Astrocyte (in vitro differentiated cells and primary cell): ENCODE results near the gene SCUBE1. TPM values are rescaled to one million over a fixed set of nuclear protein-coding genes. Genes with fewer than 3 reads are reported as not detected.

Source experiments
- DNase-seq: peaks from one replicate; pipeline ENCODE4 v3.0.0-alpha.2; 2010; ENCODE audit warnings: low read depth
- FAIRE-seq: peaks from 2 replicates; lab custom pipeline; 2011; peaks lifted over from hg19 to GRCh38; lab: Jason Lieb, UNC
- H2AFZ ChIP-seq: 2 replicates; pipeline ENCODE4 v1.6.0; 2012; ENCODE audit warnings: low read depth, low read length, inconsistent platforms
- H3K27ac ChIP-seq: 2 replicates; pipeline ENCODE4 v1.5.1; 2011; ENCODE audit warnings: low read depth, low read length, inconsistent platforms
- H3K27me3 ChIP-seq: 2 replicates; pipeline ENCODE4 v1.6.0; 2011; ENCODE audit warnings: low read length, inconsistent platforms; ENCODE audit not compliant: insufficient read depth
- H3K36me3 ChIP-seq: 2 replicates; pipeline ENCODE4 v1.5.1; 2011; ENCODE audit warnings: low read length, inconsistent platforms; ENCODE audit not compliant: insufficient read depth
- H3K4me1 ChIP-seq: 2 replicates; pipeline ENCODE4 v1.5.1; 2011; ENCODE audit warnings: low read length, inconsistent platforms; ENCODE audit not compliant: insufficient read depth
- H3K4me2 ChIP-seq: 2 replicates; pipeline ENCODE4 v1.6.0; 2012; ENCODE audit warnings: low read length, inconsistent platforms
- H3K4me3 ChIP-seq: 2 replicates; pipeline ENCODE4 v1.5.1; 2011; ENCODE audit warnings: low read depth, mild to moderate bottlenecking, low read length, inconsistent platforms; ENCODE audit not compliant: insufficient read depth
- H3K79me2 ChIP-seq: 2 replicates; pipeline ENCODE4 v1.6.0; 2012; ENCODE audit warnings: mild to moderate bottlenecking, low read length, inconsistent platforms; ENCODE audit not compliant: insufficient read depth
- H3K9ac ChIP-seq: 2 replicates; pipeline ENCODE4 v1.6.0; 2012; ENCODE audit warnings: mild to moderate bottlenecking, low read length, inconsistent platforms
- H3K9me3 ChIP-seq: 2 replicates; pipeline ENCODE4 v1.5.1; 2012; ENCODE audit warnings: low read depth, mild to moderate bottlenecking, low read length, inconsistent platforms; ENCODE audit not compliant: insufficient read depth
- H4K20me1 ChIP-seq: 2 replicates; pipeline ENCODE4 v1.6.0; 2012; ENCODE audit warnings: low read length, inconsistent platforms; ENCODE audit not compliant: insufficient read depth
- H3K27ac Mint-ChIP-seq: one replicate; pipeline ENCODE4 v1.8.0; 2021; ENCODE audit warnings: mild to moderate bottlenecking, mixed read lengths; ENCODE audit not compliant: unreplicated experiment
- H3K27me3 Mint-ChIP-seq: one replicate; pipeline ENCODE4 v1.8.0; 2021; ENCODE audit warnings: low read depth, mixed read lengths; ENCODE audit not compliant: unreplicated experiment
- H3K36me3 Mint-ChIP-seq: one replicate; pipeline ENCODE4 v1.8.0; 2021; ENCODE audit warnings: low read depth, mixed read lengths; ENCODE audit not compliant: unreplicated experiment
- H3K4me1 Mint-ChIP-seq: one replicate; pipeline ENCODE4 v1.8.0; 2021; ENCODE audit warnings: low read depth, mixed read lengths; ENCODE audit not compliant: unreplicated experiment
- H3K4me3 Mint-ChIP-seq: one replicate; pipeline ENCODE4 v1.8.0; 2021; ENCODE audit warnings: mild to moderate bottlenecking, moderate library complexity, mixed read lengths; ENCODE audit not compliant: unreplicated experiment
- H3K9me3 Mint-ChIP-seq: one replicate; pipeline ENCODE4 v1.8.0; 2021; ENCODE audit warnings: mild to moderate bottlenecking, mixed read lengths; ENCODE audit not compliant: unreplicated experiment
- EZH2 ChIP-seq: IDR thresholded peaks from 2 replicates; pipeline ENCODE4 v1.6.1; 2012; ENCODE audit warnings: mild to moderate bottlenecking, low read length, inconsistent platforms; ENCODE audit not compliant: insufficient read depth
- total RNA-seq: library from RNA; stranded (reverse); gene quantifications from 2 replicates; pipeline ENCODE4 v1.2.1, GENCODE V29; 2021
- TF ChIP-seq, protein P1 (sequence below): IDR thresholded peaks from 2 replicates; pipeline ENCODE4 v1.5.1; 2011; ENCODE audit warnings: low read depth, mild to moderate bottlenecking, inconsistent platforms, low read length, moderate library complexity; ENCODE audit not compliant: insufficient read depth

The SCUBE1 gene
- total RNA-seq, 1 donor from 2014 or later = 0.07 TPM

DNA sequence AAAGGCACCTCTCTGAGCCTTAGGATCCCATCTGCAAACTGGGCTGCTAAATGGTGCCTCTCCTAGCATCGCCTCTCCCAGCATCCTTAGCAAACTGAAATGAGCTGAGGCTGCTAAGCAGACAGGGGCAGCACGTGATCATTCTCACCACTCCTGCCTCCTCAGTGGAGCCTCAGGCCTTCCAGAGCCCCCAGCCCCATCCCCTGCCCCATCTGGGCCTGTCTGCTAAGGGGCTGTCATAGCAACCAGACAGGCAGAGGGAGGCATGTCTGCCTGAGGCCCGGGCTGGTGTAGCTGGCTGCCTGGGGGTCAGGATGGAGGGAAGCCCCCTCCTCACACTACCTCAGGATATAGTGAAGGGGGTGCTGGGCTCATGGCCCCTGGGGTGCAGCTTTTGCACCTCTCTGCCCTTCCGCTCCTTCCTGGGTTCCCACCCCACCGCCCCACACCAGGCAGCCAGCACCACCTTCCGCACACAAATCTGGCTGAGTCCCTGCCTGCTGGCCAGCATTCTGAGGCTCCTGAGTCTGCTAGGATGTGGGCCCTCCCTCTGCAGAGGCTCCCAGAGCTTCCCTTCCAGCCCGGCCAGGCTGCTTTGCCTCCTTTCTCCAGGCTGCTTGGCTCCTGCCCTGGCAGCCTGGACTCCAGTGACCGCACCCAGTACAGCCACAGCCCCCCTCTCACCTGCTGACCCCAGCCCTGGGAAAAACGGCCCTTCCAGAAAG lies 108.7 kb downstream of the SCUBE1 start:
- no peak overlapping the region for H3K4me3 ChIP-seq
- no peak overlapping the region for H2AFZ ChIP-seq
- Mint-ChIP-seq H3K4me3 (no peak overlapping the region), H3K9me3 (no peaks in the 10 kb centered on the region), H3K27ac (no peak overlapping the region), H3K36me3 (no peaks in the 10 kb centered on the region), H3K27me3 (peaks cover 63% of the 10 kb centered on the region), H3K4me1 (peaks cover 2% of the 10 kb centered on the region)
- H3K9me3 ChIP-seq = no peaks in the 10 kb centered on the region
- no peaks in the 10 kb centered on the region for H4K20me1 ChIP-seq
- no peaks in the 10 kb centered on the region for H3K36me3 ChIP-seq
- DNase-seq (no peak), FAIRE-seq (no peak)
- TF ChIP-seq, protein P1, sequence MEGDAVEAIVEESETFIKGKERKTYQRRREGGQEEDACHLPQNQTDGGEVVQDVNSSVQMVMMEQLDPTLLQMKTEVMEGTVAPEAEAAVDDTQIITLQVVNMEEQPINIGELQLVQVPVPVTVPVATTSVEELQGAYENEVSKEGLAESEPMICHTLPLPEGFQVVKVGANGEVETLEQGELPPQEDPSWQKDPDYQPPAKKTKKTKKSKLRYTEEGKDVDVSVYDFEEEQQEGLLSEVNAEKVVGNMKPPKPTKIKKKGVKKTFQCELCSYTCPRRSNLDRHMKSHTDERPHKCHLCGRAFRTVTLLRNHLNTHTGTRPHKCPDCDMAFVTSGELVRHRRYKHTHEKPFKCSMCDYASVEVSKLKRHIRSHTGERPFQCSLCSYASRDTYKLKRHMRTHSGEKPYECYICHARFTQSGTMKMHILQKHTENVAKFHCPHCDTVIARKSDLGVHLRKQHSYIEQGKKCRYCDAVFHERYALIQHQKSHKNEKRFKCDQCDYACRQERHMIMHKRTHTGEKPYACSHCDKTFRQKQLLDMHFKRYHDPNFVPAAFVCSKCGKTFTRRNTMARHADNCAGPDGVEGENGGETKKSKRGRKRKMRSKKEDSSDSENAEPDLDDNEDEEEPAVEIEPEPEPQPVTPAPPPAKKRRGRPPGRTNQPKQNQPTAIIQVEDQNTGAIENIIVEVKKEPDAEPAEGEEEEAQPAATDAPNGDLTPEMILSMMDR = no peak
- no peak for TF ChIP-seq EZH2
- H3K27me3 ChIP-seq = peaks cover 17% of the 10 kb centered on the region
- no peak overlapping the region for H3K9ac ChIP-seq
- H3K4me2 ChIP-seq = no peak overlapping the region
- H3K79me2 ChIP-seq = no peaks in the 10 kb centered on the region
- no peak overlapping the region for H3K27ac ChIP-seq
- H3K4me1 ChIP-seq = no peaks in the 10 kb centered on the region

DNA sequence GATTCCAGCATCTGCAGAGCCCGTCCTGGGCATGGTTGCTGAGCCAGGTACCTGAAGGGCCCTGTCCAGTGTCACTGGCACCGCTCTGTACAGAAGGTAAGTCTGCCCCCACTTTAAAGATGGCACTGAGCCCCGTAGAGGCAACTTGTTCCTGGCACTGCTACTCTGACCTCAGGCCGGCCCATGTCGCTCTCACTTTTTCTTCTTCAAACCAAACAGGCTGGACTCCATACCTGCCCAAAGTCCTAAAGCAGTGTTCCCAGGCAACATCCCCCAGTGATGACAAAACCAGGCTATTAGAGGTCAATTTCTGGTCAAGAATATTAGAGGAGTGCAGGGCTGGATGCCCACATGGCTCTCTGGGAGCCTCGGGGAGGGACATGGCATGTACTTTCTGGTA lies 109.6 kb downstream of the SCUBE1 start:
- H3K27ac ChIP-seq = no peak overlapping the region

DNA sequence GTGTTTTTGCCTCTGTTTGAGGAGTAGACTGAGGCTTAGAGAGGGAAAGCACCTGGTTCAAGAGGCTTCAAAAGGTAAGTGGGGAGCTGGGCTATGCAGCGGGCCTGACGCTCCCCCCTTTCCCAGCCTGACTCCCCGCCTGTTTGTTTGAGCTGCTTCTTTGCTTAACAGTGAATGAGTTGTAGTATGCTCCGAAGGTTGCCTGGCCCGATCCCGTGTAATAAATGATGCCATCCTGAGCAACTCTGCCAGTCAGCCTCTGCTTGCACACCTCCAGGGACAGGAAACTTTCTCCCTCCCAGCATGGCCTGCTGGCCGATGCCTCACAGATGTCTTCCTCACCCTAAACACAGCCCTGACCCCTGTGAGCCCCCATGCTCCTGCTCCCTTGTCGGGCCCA lies 110.7 kb downstream of the SCUBE1 start:
- H3K79me2 ChIP-seq = no peaks in the 10 kb centered on the region
- no peak overlapping the region for H3K9ac ChIP-seq
- H2AFZ ChIP-seq = no peak overlapping the region
- TF ChIP-seq, protein P1 = no peak
- TF ChIP-seq EZH2 = no peak
- Mint-ChIP-seq H3K36me3 (no peaks in the 10 kb centered on the region), H3K4me1 (peaks cover 2% of the 10 kb centered on the region), H3K9me3 (no peaks in the 10 kb centered on the region), H3K4me3 (no peak overlapping the region), H3K27ac (no peak overlapping the region), H3K27me3 (peaks cover 60% of the 10 kb centered on the region)
- no peak overlapping the region for H3K27ac ChIP-seq
- no peaks in the 10 kb centered on the region for H4K20me1 ChIP-seq
- H3K36me3 ChIP-seq = no peaks in the 10 kb centered on the region
- no peak for DNase-seq
- no peak overlapping the region for H3K4me2 ChIP-seq
- no peak for FAIRE-seq
- H3K27me3 ChIP-seq = peaks cover 16% of the 10 kb centered on the region
- H3K9me3 ChIP-seq = no peaks in the 10 kb centered on the region
- H3K4me1 ChIP-seq = no peaks in the 10 kb centered on the region
- no peak overlapping the region for H3K4me3 ChIP-seq

More for the DNA sequence above, 109.6 kb downstream of the SCUBE1 start:
- no peak overlapping the region for H3K4me3 ChIP-seq
- H3K36me3 Mint-ChIP-seq = no peaks in the 10 kb centered on the region
- no peaks in the 10 kb centered on the region for H3K36me3 ChIP-seq
- no peak overlapping the region for H3K9ac ChIP-seq
- H3K9me3 Mint-ChIP-seq = no peaks in the 10 kb centered on the region
- H3K4me1 Mint-ChIP-seq = peaks cover 2% of the 10 kb centered on the region
- H3K4me3 Mint-ChIP-seq = no peak overlapping the region
- no peak for FAIRE-seq
- H3K27me3 ChIP-seq = peaks cover 17% of the 10 kb centered on the region
- DNase-seq = no peak
- no peak for TF ChIP-seq EZH2
- TF ChIP-seq, protein P1 = no peak
- no peaks in the 10 kb centered on the region for H3K4me1 ChIP-seq
- H3K79me2 ChIP-seq = no peaks in the 10 kb centered on the region
- no peak overlapping the region for H3K27ac Mint-ChIP-seq
- peaks cover 60% of the 10 kb centered on the region for H3K27me3 Mint-ChIP-seq
- H2AFZ ChIP-seq = no peak overlapping the region
- no peaks in the 10 kb centered on the region for H4K20me1 ChIP-seq
- no peaks in the 10 kb centered on the region for H3K9me3 ChIP-seq
- no peak overlapping the region for H3K4me2 ChIP-seq
